Small intestine (tissue), 7 donors: Measurements from ENCODE around the gene ADH5. TPM values are rescaled to one million over a fixed set of nuclear protein-coding genes. Genes with fewer than 3 reads are reported as not detected.
A peak's percentile ranks its signal among the peaks of the same experiment; 100 is the strongest.
"Not testable (repeated sequence)": the region's sequence is repeated elsewhere in the genome, so short reads cannot be mapped to it uniquely, and the experiment has no call there.

ENCODE experiments used
- DNase-seq, 2 donors: peaks; one replicate each; pipeline versions ENCODE4 v3.0.0 to v3.0.0-alpha.2; 2013
- FAIRE-seq: peaks from 2 replicates; lab custom pipeline; 2012; peaks lifted over from hg19 to GRCh38; lab: Jason Lieb, UNC
- H3K27ac ChIP-seq, 3 donors: one replicate each; pipeline ENCODE4 v1.5.1; 2013; ENCODE audit warnings: low read length in 2 of 3, mild to moderate bottlenecking in 2 of 3, control low read depth in 1 of 3, inconsistent platforms in 1 of 3, low read depth in 1 of 3, moderate library complexity in 1 of 3
- H3K27me3 ChIP-seq, 3 donors: one replicate each; pipeline ENCODE4 v1.6.1; 2013; ENCODE audit warnings: low read length in 3 of 3, inconsistent platforms in 1 of 3; ENCODE audit not compliant: control insufficient read depth in 3 of 3, insufficient read depth in 3 of 3
- H3K36me3 ChIP-seq, 3 donors: one replicate each; pipeline ENCODE4 v1.6.1; 2013; ENCODE audit warnings: low read length in 3 of 3, inconsistent platforms in 1 of 3, low read depth in 1 of 3, mild to moderate bottlenecking in 1 of 3, moderate library complexity in 1 of 3; ENCODE audit not compliant: control insufficient read depth in 3 of 3, insufficient read depth in 2 of 3
- H3K4me1 ChIP-seq, 3 donors: one replicate each; pipeline ENCODE4 v1.6.1; 2013; ENCODE audit warnings: low read length in 2 of 3, inconsistent platforms in 1 of 3, low read depth in 1 of 3, mild to moderate bottlenecking in 1 of 3, moderate library complexity in 1 of 3; ENCODE audit not compliant: control insufficient read depth in 3 of 3, insufficient read depth in 2 of 3
- H3K4me3 ChIP-seq, 3 donors: one replicate each; pipeline ENCODE4 v1.5.1; 2013; ENCODE audit warnings: low read length in 3 of 3, control low read depth in 1 of 3, inconsistent platforms in 1 of 3, low read depth in 1 of 3, mild to moderate bottlenecking in 1 of 3, moderate library complexity in 1 of 3
- H3K9me3 ChIP-seq, 2 donors: one replicate each; pipeline ENCODE4 v1.6.1; 2013; ENCODE audit warnings: low read depth in 1 of 2, low read length in 1 of 2; ENCODE audit not compliant: control insufficient read depth in 2 of 2, insufficient read depth in 1 of 2
- WGBS, 3 donors: extraction: QIAGEN DNeasy Blood & Tissue Kit; methylation state at CpG; one replicate each; pipeline ENCODE4 v1.1.7; 2013; 5-methylcytosine and 5-hydroxymethylcytosine counted together
- polyA plus RNA-seq, 4 donors: library from polyadenylated mRNA; stranded (reverse) in 3 of 4; unstranded in 1 of 4; fragments of 200-250 nt in 3 of 4; fragments of 120-200 nt in 1 of 4; gene quantifications; one replicate each; pipeline versions ENCODE4 v1.2.1 to v1.2.3, GENCODE V29; 2013
- donor health status: healthy with polysubstance abuse.
- donor health status: control.
- donor health status: control.
- donor health status: Bipolar disorder and iron deficiency.
- donor health status: healthy.

The ADH5 gene
- polyA plus RNA-seq, 4 donors, result 135 to 225 (median 170) TPM

- H3K27me3 ChIP-seq, result no peaks in the 10 kb centered on the region
- H3K36me3 ChIP-seq, result peaks cover 0 to 17% (median 2%) of the 10 kb centered on the region in 3 donors
- H3K4me1 ChIP-seq, result no peaks in the 10 kb centered on the region
- H3K4me3 ChIP-seq, result no peak overlapping the region
- no peaks in the 10 kb centered on the region for H3K9me3 ChIP-seq
- FAIRE-seq (no peak), DNase-seq (peak in 1 of 2 donors; percentile 27)
- WGBS, 3 donors, result 40 to 66% (median 41%) methylated on average over 1 of the region's 1 CpG
- H3K27ac ChIP-seq, result no peak overlapping the region
Observed at GRCh38 chr4:99067617-99068016, 21.0 kb downstream of the ADH5 start.

GRCh38 chr4:99065521-99065920, 23.1 kb downstream of the ADH5 start:
- not testable (repeated sequence) for H3K4me1 ChIP-seq, H3K9me3 ChIP-seq, DNase-seq, H3K4me3 ChIP-seq, H3K27me3 ChIP-seq, H3K27ac ChIP-seq, FAIRE-seq
- peaks cover 0 to 19% (median 0%) of the 10 kb centered on the region in 3 donors for H3K36me3 ChIP-seq
- 89 to 100% (median 96%) methylated on average over 1 to 2 of the region's 2 CpGs for WGBS, 3 donors

GRCh38 chr4:99062120-99062519, 26.5 kb downstream of the ADH5 start:
- Histone ChIP-seq H3K4me3 (no peak overlapping the region), H3K9me3 (no peaks in the 10 kb centered on the region), H3K27me3 (no peaks in the 10 kb centered on the region), H3K4me1 (no peaks in the 10 kb centered on the region), H3K36me3 (peaks cover 3 to 14% (median 6%) of the 10 kb centered on the region in 3 donors), H3K27ac (no peak overlapping the region)
- FAIRE-seq (no peak), DNase-seq (peak in 1 of 2 donors; percentile 13)
- WGBS, 3 donors, result 59 to 69% (median 59%) methylated on average over 4 of the region's 4 CpGs

- H3K4me3 ChIP-seq, result no peak overlapping the region
- no peaks in the 10 kb centered on the region for H3K27me3 ChIP-seq
- FAIRE-seq (no peak), DNase-seq (peak in 1 of 2 donors; percentile 28)
- no peaks in the 10 kb centered on the region for H3K9me3 ChIP-seq
- 90 to 92% (median 91%) methylated on average over 8 of the region's 8 CpGs for WGBS, 3 donors
- H3K36me3 ChIP-seq, result peaks cover 3 to 19% (median 6%) of the 10 kb centered on the region in 3 donors
- H3K4me1 ChIP-seq, result no peaks in the 10 kb centered on the region
- no peak overlapping the region for H3K27ac ChIP-seq
Observed at GRCh38 chr4:99061048-99061700, 27.4 kb downstream of the ADH5 start.

- Histone ChIP-seq H3K4me1 (no peaks in the 10 kb centered on the region), H3K27me3 (no peaks in the 10 kb centered on the region), H3K36me3 (peaks cover 3 to 19% (median 6%) of the 10 kb centered on the region in 3 donors), H3K27ac (no peak overlapping the region), H3K4me3 (no peak overlapping the region), H3K9me3 (no peaks in the 10 kb centered on the region)
- FAIRE-seq (no peak), DNase-seq (no peak)
- 95 to 100% (median 96%) methylated on average over 1 of the region's 1 CpG for WGBS, 3 donors
Observed at GRCh38 chr4:99059550-99059949, 29.0 kb downstream of the ADH5 start.

GRCh38 chr4:99058228-99058627, 30.4 kb downstream of the ADH5 start:
- 85 to 97% (median 96%) methylated on average over 2 of the region's 2 CpGs for WGBS, 3 donors
- FAIRE-seq (no peak), DNase-seq (no peak)
- H3K4me1 ChIP-seq, result peaks cover 0 to 5% (median 0%) of the 10 kb centered on the region in 3 donors
- no peaks in the 10 kb centered on the region for H3K9me3 ChIP-seq
- H3K27ac ChIP-seq, result no peak overlapping the region
- H3K4me3 ChIP-seq, result no peak overlapping the region
- H3K36me3 ChIP-seq, result peaks cover 6 to 19% (median 8%) of the 10 kb centered on the region in 3 donors
- no peaks in the 10 kb centered on the region for H3K27me3 ChIP-seq

- peak in 1 of 2 donors; percentile 12 for DNase-seq
- H3K27me3 ChIP-seq, result no peaks in the 10 kb centered on the region
- 73 to 93% (median 82%) methylated on average over 3 of the region's 3 CpGs for WGBS, 3 donors
- no peak overlapping the region for H3K27ac ChIP-seq
- H3K36me3 ChIP-seq, result peaks cover 8 to 30% (median 17%) of the 10 kb centered on the region in 3 donors
- H3K4me3 ChIP-seq, result no peak overlapping the region
- FAIRE-seq, result no peak
- H3K9me3 ChIP-seq, result no peaks in the 10 kb centered on the region
- H3K4me1 ChIP-seq, result peaks cover 0 to 5% (median 0%) of the 10 kb centered on the region in 3 donors
Observed at GRCh38 chr4:99054428-99054994, 34.1 kb downstream of the ADH5 start.

- no peaks in the 10 kb centered on the region for H3K27me3 ChIP-seq
- FAIRE-seq (no peak), DNase-seq (no peak)
- H3K27ac ChIP-seq, result no peak overlapping the region
- peaks cover 4 to 26% (median 18%) of the 10 kb centered on the region in 3 donors for H3K36me3 ChIP-seq
- no peak overlapping the region for H3K4me3 ChIP-seq
- H3K4me1 ChIP-seq, result peaks cover 0 to 5% (median 0%) of the 10 kb centered on the region in 3 donors
- no peaks in the 10 kb centered on the region for H3K9me3 ChIP-seq
Observed at GRCh38 chr4:99052902-99053301, 35.7 kb downstream of the ADH5 start.
